K562 (cell line): Measurements from ENCODE around the gene NUP133. TPM values are rescaled to one million over a fixed set of nuclear protein-coding genes. Genes with fewer than 3 reads are reported as not detected.

Experiments
- ATAC-seq: fragments of 200-7000 bp; cut with Tn5 transposase; 3 replicates; pipeline ENCODE4 v1.9.1; 2020; ENCODE audit warnings: moderate library complexity
- BruUV-seq: library from RNA; stranded (reverse); fragments of 400-500 nt; replicated peaks from 2 replicates; lab custom pipeline; 2021; lab: Mats Ljungman, UMichigan
- CTCF ChIA-PET: fragments of 300-600 bp; formaldehyde crosslinking; extraction: SDS; loops from one replicate; lab custom pipeline; 2021; ENCODE audit warnings: low intra/inter-chr PET ratio; lab: Yijun Ruan, JAX
- POLR2A ChIA-PET: fragments of 300-600, 350-650 bp; sonication (Branson Sonifier 250); formaldehyde crosslinking; extraction: SDS; loops from one replicate; lab custom pipeline; 2021; ENCODE audit warnings: antibody characterized with exemption, inconsistent platforms; lab: Yijun Ruan, JAX
- DNase-seq, 4 experiments: peaks; one replicate each; pipeline versions ENCODE4 v3.0.0 to v3.0.0-alpha.2; 2011 to 2018; ENCODE audit warnings: low spot score in 3 of 4, mixed read lengths in 3 of 4; ENCODE audit errors: extremely low read depth in 1 of 4
- FAIRE-seq: peaks from 2 replicates; lab custom pipeline; 2011; peaks lifted over from hg19 to GRCh38; lab: Jason Lieb, UNC
- H2AFZ ChIP-seq: 2 replicates; pipeline ENCODE4 v1.6.0; 2011; ENCODE audit warnings: low read depth, low read length, control low read depth, inconsistent platforms
- H3K27ac ChIP-seq: fragments of 200-600 bp; 3 replicates; pipeline ENCODE4 v1.8.0; 2011; ENCODE audit warnings: low read depth, mild to moderate bottlenecking, control low read depth, inconsistent platforms, low read length, moderate library complexity, mixed read lengths; ENCODE audit errors: extremely low read depth
- H3K27me3 ChIP-seq, 2 experiments: fragments of 300-600 bp in 1 of 2; 2 replicates in 1 of 2; 3 replicates in 1 of 2; pipeline versions ENCODE4 v1.6.0 to v1.8.0; 2011; ENCODE audit warnings: inconsistent platforms in 2 of 2, low read length in 2 of 2, mild to moderate bottlenecking in 1 of 2, mixed read lengths in 1 of 2, moderate library complexity in 1 of 2; ENCODE audit not compliant: control insufficient read depth in 2 of 2, insufficient read depth in 2 of 2
- H3K36me3 ChIP-seq: fragments of 300-600 bp; 3 replicates; pipeline ENCODE4 v1.8.0; 2011; ENCODE audit warnings: mild to moderate bottlenecking, low read length, inconsistent platforms; ENCODE audit not compliant: control insufficient read depth, insufficient read depth
- H3K4me1 ChIP-seq, 2 experiments: fragments of 200-600 bp in 1 of 2; replicated peaks in 1 of 2; 2 replicates in 1 of 2; 3 replicates in 1 of 2; pipeline versions ENCODE4 v1.5.1 to v1.8.0; 2011; ENCODE audit warnings: inconsistent platforms in 2 of 2, low read length in 2 of 2, mild to moderate bottlenecking in 1 of 2, mixed read lengths in 1 of 2, moderate library complexity in 1 of 2; ENCODE audit not compliant: control insufficient read depth in 2 of 2, insufficient read depth in 2 of 2
- H3K4me2 ChIP-seq: 2 replicates; pipeline ENCODE4 v1.6.1; 2011; ENCODE audit warnings: low read length, control low read depth, inconsistent platforms, mixed read lengths; ENCODE audit not compliant: insufficient read depth
- H3K4me3 ChIP-seq: fragments of 200-600 bp; sonication (generic), shearing (Covaris generic); 2 replicates; pipeline ENCODE4 v1.5.1; 2016; ENCODE audit warnings: control low read depth, inconsistent platforms
- H3K79me2 ChIP-seq: fragments of 200-600 bp; 3 replicates; pipeline ENCODE4 v1.8.0; 2011; ENCODE audit warnings: low read length, inconsistent platforms; ENCODE audit not compliant: control insufficient read depth, insufficient read depth
- H3K9ac ChIP-seq, 2 experiments: 2 replicates each; pipeline versions ENCODE4 v1.6.0 to v1.6.1; 2011; ENCODE audit warnings: low read depth in 2 of 2, low read length in 2 of 2, control low read depth in 1 of 2, inconsistent platforms in 1 of 2, mild to moderate bottlenecking in 1 of 2, mixed read lengths in 1 of 2; ENCODE audit not compliant: insufficient read depth in 1 of 2
- H3K9me1 ChIP-seq: one replicate; pipeline ENCODE4 v1.6.0; 2011; ENCODE audit warnings: inconsistent platforms, mild to moderate bottlenecking, low read length, moderate library complexity; ENCODE audit not compliant: control insufficient read depth, insufficient read depth
- H3K9me3 ChIP-seq: replicated peaks from 2 replicates; pipeline ENCODE4 v1.5.1; 2011; ENCODE audit warnings: low read depth, low read length, inconsistent platforms; ENCODE audit not compliant: control insufficient read depth, insufficient read depth
- H4K20me1 ChIP-seq: replicated peaks from 2 replicates; pipeline ENCODE4 v1.6.1; 2011; ENCODE audit warnings: low read length, inconsistent platforms, mixed read lengths; ENCODE audit not compliant: control insufficient read depth, insufficient read depth
- ARID2 ChIP-seq: fragments of 450-650 bp; IDR thresholded peaks from 2 replicates; pipeline ENCODE4 v1.6.1; 2017; ENCODE audit warnings: antibody characterized with exemption, mild to moderate bottlenecking
- CCNT2 ChIP-seq: IDR thresholded peaks from 2 replicates; pipeline ENCODE4 v1.6.1; 2011; ENCODE audit warnings: borderline replicate concordance, low read depth, mild to moderate bottlenecking, moderate library complexity, mixed read lengths, low read length; ENCODE audit not compliant: insufficient read length; ENCODE audit errors: extremely low read depth
- HDAC3 ChIP-seq: fragments of 450-650 bp; IDR thresholded peaks from 2 replicates; pipeline ENCODE4 v1.6.1; 2018; ENCODE audit warnings: borderline replicate concordance, mild to moderate bottlenecking, moderate library complexity; ENCODE audit not compliant: partially characterized antibody
- LARP7 ChIP-seq: fragments of 450-650 bp; IDR thresholded peaks from 2 replicates; pipeline ENCODE4 v1.6.1; 2016
- MIER1 ChIP-seq: fragments of 450-650 bp; IDR thresholded peaks from 2 replicates; pipeline ENCODE4 v1.6.1; 2016; ENCODE audit warnings: antibody characterized with exemption, mild to moderate bottlenecking, low read depth
- PML ChIP-seq: IDR thresholded peaks from 2 replicates; pipeline ENCODE4 v1.6.1; 2012; ENCODE audit warnings: low read length, inconsistent platforms
- YBX1 ChIP-seq: fragments of 450-650 bp; IDR thresholded peaks from 2 replicates; pipeline ENCODE4 v1.7.1; 2016; ENCODE audit warnings: mild to moderate bottlenecking
- WGBS: fragments of 100-300 bp; shearing (Covaris generic); methylation state at CpG from one replicate; pipeline ENCODE4 v1.1.6; 2016; ENCODE audit warnings: low coverage, mixed read lengths; ENCODE audit not compliant: insufficient coverage; ENCODE audit errors: missing lambda C conversion rate; 5-methylcytosine and 5-hydroxymethylcytosine counted together
- in situ Hi-C: fragments of 300-500 bp; cut with MboI; formaldehyde crosslinking; loops from 4 replicates; pipeline ENCODE4 v1.15.0; 2018; ENCODE audit warnings: inconsistent platforms, mixed read lengths
- intact Hi-C: fragments of 100-400 bp; cut with micrococcal nuclease; formaldehyde crosslinking; loops from 2 replicates; pipeline ENCODE4 v1.14.2; 2022
- polyA plus RNA-seq, 8 experiments: library from polyadenylated mRNA; depleted of rRNA in 4 of 8; stranded (reverse) in 5 of 8; unstranded in 3 of 8; fragments of >200 nt; fragmentation: Nextera tagmentation in 2 of 8; fragmentation: Illumina TruSeq in 1 of 8; extraction: Ambion mirVana in 2 of 8; extraction: Trizol in 1 of 8; gene quantifications; 2 replicates each; pipeline versions ENCODE4 v1.2.1 to v1.2.3, GENCODE V29; 2011 to 2014; ENCODE audit warnings: inconsistent platforms in 1 of 8, missing spikeins in 1 of 8
- total RNA-seq, 7 experiments: library from RNA; depleted of rRNA in 6 of 7; stranded (reverse); fragments of >200 nt in 6 of 7; fragmentation: Illumina TruSeq in 2 of 7; extraction: Trizol in 2 of 7; gene quantifications; 2 replicates each; pipeline versions ENCODE4 v1.2.1 to v1.2.3, GENCODE V29; 2011 to 2021; ENCODE audit warnings: low replicate concordance in 1 of 7
- TF ChIP-seq, protein P1 (sequence below): sonication (generic); formaldehyde crosslinking; IDR thresholded peaks from 2 replicates; pipeline ENCODE4 v1.8.0; 2022; ENCODE audit warnings: mild to moderate bottlenecking, missing genetic modification reagents
- TF ChIP-seq, protein P2 (sequence below): fragments of 450-650 bp; conservative IDR thresholded peaks from 2 replicates; pipeline ENCODE4 v1.6.1; 2016; ENCODE audit warnings: missing genetic modification characterization, low read depth, mild to moderate bottlenecking, missing compliant biosample characterization, moderate library complexity

NUP133 gene
- total and polyA plus RNA-seq, 9 of the 15 experiments (the other 6 are each of a cell fraction or from before 2014, with no cell fraction given), result 21.7 to 85.1 (median 61.3) TPM

GRCh38 chr1:229464672-229465071, 43.5 kb downstream of the NUP133 start:
- no peak for FAIRE-seq
- in situ Hi-C loops (no loop called here), intact Hi-C loops (loop anchor here (5.0 kb wide), 1 partner anchor 207 kb away; no protein-coding TSS in a partner anchor)
- Histone ChIP-seq H3K36me3 (peaks cover 96% of the 10 kb centered on the region), H3K27ac (no peak overlapping the region), H3K9me3 (no peaks in the 10 kb centered on the region), H3K4me1 (no peaks in the 10 kb centered on the region), H3K4me2 (no peak overlapping the region), H3K4me3 (no peak overlapping the region), H3K9ac (no peak overlapping the region), H2AFZ (no peak overlapping the region), H3K79me2 (no peaks in the 10 kb centered on the region), H3K9me1 (no peaks in the 10 kb centered on the region), H3K27me3 (no peaks in the 10 kb centered on the region), H4K20me1 (no peaks in the 10 kb centered on the region)
- WGBS, result 98% methylated on average over 8 of the region's 8 CpGs
- no TSS peak for BruUV-seq
- CTCF ChIA-PET, result no interaction called here
- ATAC-seq, result no peak
- POLR2A ChIA-PET, result no interaction called here
- DNase-seq, result no peak
- TF ChIP-seq PML (no peak), LARP7 (no peak), ARID2 (no peak), YBX1 (no peak), CCNT2 (no peak), MIER1 (no peak), HDAC3 (no peak)
- TF ChIP-seq, protein P1, sequence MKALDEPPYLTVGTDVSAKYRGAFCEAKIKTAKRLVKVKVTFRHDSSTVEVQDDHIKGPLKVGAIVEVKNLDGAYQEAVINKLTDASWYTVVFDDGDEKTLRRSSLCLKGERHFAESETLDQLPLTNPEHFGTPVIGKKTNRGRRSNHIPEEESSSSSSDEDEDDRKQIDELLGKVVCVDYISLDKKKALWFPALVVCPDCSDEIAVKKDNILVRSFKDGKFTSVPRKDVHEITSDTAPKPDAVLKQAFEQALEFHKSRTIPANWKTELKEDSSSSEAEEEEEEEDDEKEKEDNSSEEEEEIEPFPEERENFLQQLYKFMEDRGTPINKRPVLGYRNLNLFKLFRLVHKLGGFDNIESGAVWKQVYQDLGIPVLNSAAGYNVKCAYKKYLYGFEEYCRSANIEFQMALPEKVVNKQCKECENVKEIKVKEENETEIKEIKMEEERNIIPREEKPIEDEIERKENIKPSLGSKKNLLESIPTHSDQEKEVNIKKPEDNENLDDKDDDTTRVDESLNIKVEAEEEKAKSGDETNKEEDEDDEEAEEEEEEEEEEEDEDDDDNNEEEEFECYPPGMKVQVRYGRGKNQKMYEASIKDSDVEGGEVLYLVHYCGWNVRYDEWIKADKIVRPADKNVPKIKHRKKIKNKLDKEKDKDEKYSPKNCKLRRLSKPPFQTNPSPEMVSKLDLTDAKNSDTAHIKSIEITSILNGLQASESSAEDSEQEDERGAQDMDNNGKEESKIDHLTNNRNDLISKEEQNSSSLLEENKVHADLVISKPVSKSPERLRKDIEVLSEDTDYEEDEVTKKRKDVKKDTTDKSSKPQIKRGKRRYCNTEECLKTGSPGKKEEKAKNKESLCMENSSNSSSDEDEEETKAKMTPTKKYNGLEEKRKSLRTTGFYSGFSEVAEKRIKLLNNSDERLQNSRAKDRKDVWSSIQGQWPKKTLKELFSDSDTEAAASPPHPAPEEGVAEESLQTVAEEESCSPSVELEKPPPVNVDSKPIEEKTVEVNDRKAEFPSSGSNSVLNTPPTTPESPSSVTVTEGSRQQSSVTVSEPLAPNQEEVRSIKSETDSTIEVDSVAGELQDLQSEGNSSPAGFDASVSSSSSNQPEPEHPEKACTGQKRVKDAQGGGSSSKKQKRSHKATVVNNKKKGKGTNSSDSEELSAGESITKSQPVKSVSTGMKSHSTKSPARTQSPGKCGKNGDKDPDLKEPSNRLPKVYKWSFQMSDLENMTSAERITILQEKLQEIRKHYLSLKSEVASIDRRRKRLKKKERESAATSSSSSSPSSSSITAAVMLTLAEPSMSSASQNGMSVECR, result no peak
- TF ChIP-seq, protein P2, sequence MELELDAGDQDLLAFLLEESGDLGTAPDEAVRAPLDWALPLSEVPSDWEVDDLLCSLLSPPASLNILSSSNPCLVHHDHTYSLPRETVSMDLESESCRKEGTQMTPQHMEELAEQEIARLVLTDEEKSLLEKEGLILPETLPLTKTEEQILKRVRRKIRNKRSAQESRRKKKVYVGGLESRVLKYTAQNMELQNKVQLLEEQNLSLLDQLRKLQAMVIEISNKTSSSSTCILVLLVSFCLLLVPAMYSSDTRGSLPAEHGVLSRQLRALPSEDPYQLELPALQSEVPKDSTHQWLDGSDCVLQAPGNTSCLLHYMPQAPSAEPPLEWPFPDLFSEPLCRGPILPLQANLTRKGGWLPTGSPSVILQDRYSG (tag), result no peak
